H1 (cell line): ENCODE measurements around the gene LPGAT1. TPM values are rescaled to one million over a fixed set of nuclear protein-coding genes. Genes with fewer than 3 reads are reported as not detected.

Experiments used
- CHD1 ChIP-seq: IDR thresholded peaks from 2 replicates; pipeline ENCODE4 v1.6.1; 2012; ENCODE audit warnings: low read depth, low read length, improper control_type of control experiment
- CTCF ChIP-seq, 3 experiments: IDR thresholded peaks; 1 replicate in 2 of 3; 2 replicates in 1 of 3; pipeline versions ENCODE4 v1.5.1 to v1.6.1; 2011; ENCODE audit warnings: low read length in 3 of 3, mild to moderate bottlenecking in 3 of 3, inconsistent platforms in 2 of 3, low read depth in 1 of 3, moderate library complexity in 1 of 3; ENCODE audit not compliant: insufficient read depth in 1 of 3; ENCODE audit errors: control extremely low read depth in 1 of 3
- JUN ChIP-seq: IDR thresholded peaks from 2 replicates; pipeline ENCODE4 v1.6.1; 2011; ENCODE audit warnings: low read depth, mild to moderate bottlenecking, improper control_type of control experiment, low read length
- KDM1A ChIP-seq: fragments of 200-600, 300-600 bp; sonication (generic); IDR thresholded peaks from 2 replicates; pipeline ENCODE4 v1.7.1; 2016; ENCODE audit warnings: mild to moderate bottlenecking, low read length, borderline replicate concordance
- KDM5A ChIP-seq: fragments of 200-600 bp; IDR thresholded peaks from 2 replicates; pipeline ENCODE4 v1.7.1; 2012; ENCODE audit warnings: mild to moderate bottlenecking, low read length, inconsistent platforms, mixed read lengths
- RBBP5 ChIP-seq: IDR thresholded peaks from 2 replicates; pipeline ENCODE4 v1.7.1; 2012; ENCODE audit warnings: low read depth, mild to moderate bottlenecking, inconsistent platforms, low read length, moderate library complexity, borderline replicate concordance
- SP1 ChIP-seq: IDR thresholded peaks from 2 replicates; pipeline ENCODE4 v1.6.1; 2011; ENCODE audit warnings: low read depth, low read length
- polyA plus RNA-seq, 7 experiments: library from polyadenylated mRNA; depleted of rRNA in 3 of 7; stranded (reverse) in 5 of 7; unstranded in 2 of 7; fragments of >200 nt in 5 of 7; fragments of 200-250 nt in 2 of 7; gene quantifications; 1 replicate in 5 of 7; 2 replicates in 1 of 7; 4 replicates in 1 of 7; pipeline versions ENCODE4 v1.2.1 to v1.2.3, GENCODE V29; 2011 to 2013; ENCODE audit warnings: missing spikeins in 2 of 7, mixed read lengths in 2 of 7
- total RNA-seq: library from RNA; stranded (reverse); fragmentation: NEBNext Ultra II Directional; extraction: Animal tissue kit (Norgen Biotek cat#: 25700); gene quantifications from 2 replicates; pipeline ENCODE4 v1.2.1, GENCODE V29; 2021
- TF ChIP-seq, protein P1 (sequence below): fragments of 300-600 bp; sonication (generic); IDR thresholded peaks from 2 replicates; pipeline ENCODE4 v1.7.1; 2012; ENCODE audit warnings: low read length, moderate library complexity, mild to moderate bottlenecking, inconsistent platforms; ENCODE audit not compliant: insufficient replicate concordance
- TF ChIP-seq, protein P2 (sequence below): IDR thresholded peaks from 2 replicates; pipeline ENCODE4 v1.6.1; 2012; ENCODE audit warnings: inconsistent platforms

The LPGAT1 gene
- total and polyA plus RNA-seq, 2 of the 8 experiments (the other 6 are each of a cell fraction or from before 2014, with no cell fraction given): 2.3 to 13.5 TPM

GRCh38 chr1:211870156-211870555 lies 39.6 kb upstream of the LPGAT1 start (continued):
- TF ChIP-seq, protein P1, sequence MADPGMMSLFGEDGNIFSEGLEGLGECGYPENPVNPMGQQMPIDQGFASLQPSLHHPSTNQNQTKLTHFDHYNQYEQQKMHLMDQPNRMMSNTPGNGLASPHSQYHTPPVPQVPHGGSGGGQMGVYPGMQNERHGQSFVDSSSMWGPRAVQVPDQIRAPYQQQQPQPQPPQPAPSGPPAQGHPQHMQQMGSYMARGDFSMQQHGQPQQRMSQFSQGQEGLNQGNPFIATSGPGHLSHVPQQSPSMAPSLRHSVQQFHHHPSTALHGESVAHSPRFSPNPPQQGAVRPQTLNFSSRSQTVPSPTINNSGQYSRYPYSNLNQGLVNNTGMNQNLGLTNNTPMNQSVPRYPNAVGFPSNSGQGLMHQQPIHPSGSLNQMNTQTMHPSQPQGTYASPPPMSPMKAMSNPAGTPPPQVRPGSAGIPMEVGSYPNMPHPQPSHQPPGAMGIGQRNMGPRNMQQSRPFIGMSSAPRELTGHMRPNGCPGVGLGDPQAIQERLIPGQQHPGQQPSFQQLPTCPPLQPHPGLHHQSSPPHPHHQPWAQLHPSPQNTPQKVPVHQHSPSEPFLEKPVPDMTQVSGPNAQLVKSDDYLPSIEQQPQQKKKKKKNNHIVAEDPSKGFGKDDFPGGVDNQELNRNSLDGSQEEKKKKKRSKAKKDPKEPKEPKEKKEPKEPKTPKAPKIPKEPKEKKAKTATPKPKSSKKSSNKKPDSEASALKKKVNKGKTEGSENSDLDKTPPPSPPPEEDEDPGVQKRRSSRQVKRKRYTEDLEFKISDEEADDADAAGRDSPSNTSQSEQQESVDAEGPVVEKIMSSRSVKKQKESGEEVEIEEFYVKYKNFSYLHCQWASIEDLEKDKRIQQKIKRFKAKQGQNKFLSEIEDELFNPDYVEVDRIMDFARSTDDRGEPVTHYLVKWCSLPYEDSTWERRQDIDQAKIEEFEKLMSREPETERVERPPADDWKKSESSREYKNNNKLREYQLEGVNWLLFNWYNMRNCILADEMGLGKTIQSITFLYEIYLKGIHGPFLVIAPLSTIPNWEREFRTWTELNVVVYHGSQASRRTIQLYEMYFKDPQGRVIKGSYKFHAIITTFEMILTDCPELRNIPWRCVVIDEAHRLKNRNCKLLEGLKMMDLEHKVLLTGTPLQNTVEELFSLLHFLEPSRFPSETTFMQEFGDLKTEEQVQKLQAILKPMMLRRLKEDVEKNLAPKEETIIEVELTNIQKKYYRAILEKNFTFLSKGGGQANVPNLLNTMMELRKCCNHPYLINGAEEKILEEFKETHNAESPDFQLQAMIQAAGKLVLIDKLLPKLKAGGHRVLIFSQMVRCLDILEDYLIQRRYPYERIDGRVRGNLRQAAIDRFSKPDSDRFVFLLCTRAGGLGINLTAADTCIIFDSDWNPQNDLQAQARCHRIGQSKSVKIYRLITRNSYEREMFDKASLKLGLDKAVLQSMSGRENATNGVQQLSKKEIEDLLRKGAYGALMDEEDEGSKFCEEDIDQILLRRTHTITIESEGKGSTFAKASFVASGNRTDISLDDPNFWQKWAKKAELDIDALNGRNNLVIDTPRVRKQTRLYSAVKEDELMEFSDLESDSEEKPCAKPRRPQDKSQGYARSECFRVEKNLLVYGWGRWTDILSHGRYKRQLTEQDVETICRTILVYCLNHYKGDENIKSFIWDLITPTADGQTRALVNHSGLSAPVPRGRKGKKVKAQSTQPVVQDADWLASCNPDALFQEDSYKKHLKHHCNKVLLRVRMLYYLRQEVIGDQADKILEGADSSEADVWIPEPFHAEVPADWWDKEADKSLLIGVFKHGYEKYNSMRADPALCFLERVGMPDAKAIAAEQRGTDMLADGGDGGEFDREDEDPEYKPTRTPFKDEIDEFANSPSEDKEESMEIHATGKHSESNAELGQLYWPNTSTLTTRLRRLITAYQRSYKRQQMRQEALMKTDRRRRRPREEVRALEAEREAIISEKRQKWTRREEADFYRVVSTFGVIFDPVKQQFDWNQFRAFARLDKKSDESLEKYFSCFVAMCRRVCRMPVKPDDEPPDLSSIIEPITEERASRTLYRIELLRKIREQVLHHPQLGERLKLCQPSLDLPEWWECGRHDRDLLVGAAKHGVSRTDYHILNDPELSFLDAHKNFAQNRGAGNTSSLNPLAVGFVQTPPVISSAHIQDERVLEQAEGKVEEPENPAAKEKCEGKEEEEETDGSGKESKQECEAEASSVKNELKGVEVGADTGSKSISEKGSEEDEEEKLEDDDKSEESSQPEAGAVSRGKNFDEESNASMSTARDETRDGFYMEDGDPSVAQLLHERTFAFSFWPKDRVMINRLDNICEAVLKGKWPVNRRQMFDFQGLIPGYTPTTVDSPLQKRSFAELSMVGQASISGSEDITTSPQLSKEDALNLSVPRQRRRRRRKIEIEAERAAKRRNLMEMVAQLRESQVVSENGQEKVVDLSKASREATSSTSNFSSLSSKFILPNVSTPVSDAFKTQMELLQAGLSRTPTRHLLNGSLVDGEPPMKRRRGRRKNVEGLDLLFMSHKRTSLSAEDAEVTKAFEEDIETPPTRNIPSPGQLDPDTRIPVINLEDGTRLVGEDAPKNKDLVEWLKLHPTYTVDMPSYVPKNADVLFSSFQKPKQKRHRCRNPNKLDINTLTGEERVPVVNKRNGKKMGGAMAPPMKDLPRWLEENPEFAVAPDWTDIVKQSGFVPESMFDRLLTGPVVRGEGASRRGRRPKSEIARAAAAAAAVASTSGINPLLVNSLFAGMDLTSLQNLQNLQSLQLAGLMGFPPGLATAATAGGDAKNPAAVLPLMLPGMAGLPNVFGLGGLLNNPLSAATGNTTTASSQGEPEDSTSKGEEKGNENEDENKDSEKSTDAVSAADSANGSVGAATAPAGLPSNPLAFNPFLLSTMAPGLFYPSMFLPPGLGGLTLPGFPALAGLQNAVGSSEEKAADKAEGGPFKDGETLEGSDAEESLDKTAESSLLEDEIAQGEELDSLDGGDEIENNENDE: no peak
- no peak for TF ChIP-seq KDM1A
- no peak for TF ChIP-seq SP1
- TF ChIP-seq CTCF (IDR thresholded peaks at IDR 0.05; ENCODE audit: control extremely low read depth in 1 of 3, insufficient read depth in 1 of 3, low read depth in 1 of 3, low read length in 3 of 3): no peak
- TF ChIP-seq CHD1: no peak
- no peak for TF ChIP-seq KDM5A
- TF ChIP-seq, protein P2, sequence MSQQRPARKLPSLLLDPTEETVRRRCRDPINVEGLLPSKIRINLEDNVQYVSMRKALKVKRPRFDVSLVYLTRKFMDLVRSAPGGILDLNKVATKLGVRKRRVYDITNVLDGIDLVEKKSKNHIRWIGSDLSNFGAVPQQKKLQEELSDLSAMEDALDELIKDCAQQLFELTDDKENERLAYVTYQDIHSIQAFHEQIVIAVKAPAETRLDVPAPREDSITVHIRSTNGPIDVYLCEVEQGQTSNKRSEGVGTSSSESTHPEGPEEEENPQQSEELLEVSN: no peak
- no peak for TF ChIP-seq RBBP5
- no peak for TF ChIP-seq JUN
